GM12878 (cell line): ENCODE data around the gene C4orf36. TPM values are rescaled to one million over a fixed set of nuclear protein-coding genes. Genes with fewer than 3 reads are reported as not detected.

Experiments
- CBX3 ChIP-seq: fragments of 200-600 bp; sonication (generic); IDR thresholded peaks from 2 replicates; pipeline ENCODE4 v1.6.1; 2016; ENCODE audit warnings: low read depth, borderline replicate concordance
- FOXM1 ChIP-seq: IDR thresholded peaks from 2 replicates; pipeline ENCODE4 v1.6.1; 2012; ENCODE audit warnings: low read depth, mild to moderate bottlenecking, inconsistent platforms, low read length, moderate library complexity
- PAX5 ChIP-seq: IDR thresholded peaks from 2 replicates; pipeline ENCODE4 v1.6.1; 2011; ENCODE audit warnings: low read depth, low read length, borderline replicate concordance
- SIX5 ChIP-seq: IDR thresholded peaks from 2 replicates; pipeline ENCODE4 v1.6.1; 2011; ENCODE audit warnings: mild to moderate bottlenecking, low read depth, low read length, moderate library complexity; ENCODE audit not compliant: severe bottlenecking
- TAF1 ChIP-seq: IDR thresholded peaks from 2 replicates; pipeline ENCODE4 v1.6.1; 2011; ENCODE audit warnings: mild to moderate bottlenecking, low read depth, low read length, borderline replicate concordance
- polyA plus RNA-seq, 11 experiments: library from polyadenylated mRNA; depleted of rRNA in 4 of 11; unstranded in 6 of 11; stranded (reverse) in 5 of 11; fragments of >200 nt; fragmentation: Nextera tagmentation in 4 of 11; fragmentation: Illumina TruSeq in 1 of 11; extraction: Ambion mirVana in 4 of 11; extraction: Trizol in 1 of 11; gene quantifications; 1 replicate in 1 of 11; 2 replicates in 10 of 11; pipeline versions ENCODE4 v1.2.1 to v1.2.3, GENCODE V29; 2011 to 2016; ENCODE audit warnings: inconsistent platforms in 2 of 11, missing spikeins in 2 of 11, low read depth in 1 of 11
- total RNA-seq, 4 experiments: library from RNA; depleted of rRNA in 3 of 4; stranded (reverse); fragments of >200 nt in 3 of 4; fragmentation: Illumina TruSeq in 1 of 4; extraction: Trizol in 1 of 4; gene quantifications; 2 replicates each; pipeline versions ENCODE4 v1.2.1 to v1.2.3, GENCODE V29; 2013 to 2021
- TF ChIP-seq, protein P1 (sequence below): fragments of 450-650 bp; IDR thresholded peaks from 2 replicates; pipeline ENCODE4 v1.6.1; 2017; ENCODE audit warnings: mild to moderate bottlenecking, moderate library complexity
- TF ChIP-seq, protein P2 (sequence below): IDR thresholded peaks from 2 replicates; pipeline ENCODE4 v1.6.1; 2011; ENCODE audit warnings: low read depth, mild to moderate bottlenecking, low read length, moderate library complexity, borderline replicate concordance; ENCODE audit errors: extremely low read depth
- TF ChIP-seq, protein P3 (sequence below): fragments of 450-650 bp; IDR thresholded peaks from 2 replicates; pipeline ENCODE4 v1.6.1; 2018; ENCODE audit warnings: borderline replicate concordance, mild to moderate bottlenecking; ENCODE audit not compliant: partially characterized antibody

The C4orf36 gene
- total and polyA plus RNA-seq, 10 of the 15 experiments (the other 5 are each of a cell fraction or from before 2014, with no cell fraction given): 0.35 to 2.7 (median 1.3) TPM; not detected in 2

DNA sequence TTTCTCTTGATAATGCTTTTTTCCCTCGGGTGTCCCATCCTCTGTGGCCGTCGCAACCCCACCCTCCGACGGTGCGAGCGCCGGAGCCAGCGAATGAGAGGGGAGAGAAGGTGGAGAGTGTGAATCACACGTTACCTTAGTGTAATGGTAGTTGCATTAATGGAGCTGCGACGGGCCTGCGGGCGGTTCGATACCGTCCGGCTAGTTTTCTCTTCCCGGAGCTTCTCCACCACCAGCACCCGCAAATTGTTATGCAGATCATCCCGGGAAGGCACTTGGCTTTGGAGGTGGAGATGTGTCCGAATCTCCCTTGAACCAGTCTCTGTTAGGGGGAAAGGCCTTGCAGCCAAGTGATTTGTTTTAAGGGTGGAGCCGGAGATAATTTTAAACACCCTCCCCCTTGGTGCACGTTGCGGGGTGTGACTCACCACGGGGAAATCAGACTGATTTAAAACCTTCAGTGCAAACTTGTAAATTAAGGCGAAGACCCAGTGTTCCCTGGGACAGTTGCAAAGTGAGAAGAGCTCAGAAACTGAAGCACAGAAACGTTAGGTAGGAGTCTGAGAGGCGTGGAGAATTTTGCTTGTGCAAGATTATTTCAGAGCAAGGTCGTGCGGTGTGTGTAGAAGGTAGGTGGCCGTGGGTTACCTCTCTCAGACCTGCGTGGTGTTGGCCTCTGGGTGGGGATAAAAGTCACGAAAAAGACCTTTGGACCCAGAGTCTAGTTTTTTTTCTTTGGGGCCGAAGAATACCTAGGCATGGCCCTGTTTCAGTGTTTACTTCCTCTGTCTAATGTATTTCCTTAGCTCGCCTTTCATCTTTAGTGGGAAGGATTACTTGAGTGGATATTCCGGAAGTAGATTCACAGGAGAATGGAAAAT, 43.9 kb upstream of the C4orf36 start (continued):
- TF ChIP-seq, protein P1, sequence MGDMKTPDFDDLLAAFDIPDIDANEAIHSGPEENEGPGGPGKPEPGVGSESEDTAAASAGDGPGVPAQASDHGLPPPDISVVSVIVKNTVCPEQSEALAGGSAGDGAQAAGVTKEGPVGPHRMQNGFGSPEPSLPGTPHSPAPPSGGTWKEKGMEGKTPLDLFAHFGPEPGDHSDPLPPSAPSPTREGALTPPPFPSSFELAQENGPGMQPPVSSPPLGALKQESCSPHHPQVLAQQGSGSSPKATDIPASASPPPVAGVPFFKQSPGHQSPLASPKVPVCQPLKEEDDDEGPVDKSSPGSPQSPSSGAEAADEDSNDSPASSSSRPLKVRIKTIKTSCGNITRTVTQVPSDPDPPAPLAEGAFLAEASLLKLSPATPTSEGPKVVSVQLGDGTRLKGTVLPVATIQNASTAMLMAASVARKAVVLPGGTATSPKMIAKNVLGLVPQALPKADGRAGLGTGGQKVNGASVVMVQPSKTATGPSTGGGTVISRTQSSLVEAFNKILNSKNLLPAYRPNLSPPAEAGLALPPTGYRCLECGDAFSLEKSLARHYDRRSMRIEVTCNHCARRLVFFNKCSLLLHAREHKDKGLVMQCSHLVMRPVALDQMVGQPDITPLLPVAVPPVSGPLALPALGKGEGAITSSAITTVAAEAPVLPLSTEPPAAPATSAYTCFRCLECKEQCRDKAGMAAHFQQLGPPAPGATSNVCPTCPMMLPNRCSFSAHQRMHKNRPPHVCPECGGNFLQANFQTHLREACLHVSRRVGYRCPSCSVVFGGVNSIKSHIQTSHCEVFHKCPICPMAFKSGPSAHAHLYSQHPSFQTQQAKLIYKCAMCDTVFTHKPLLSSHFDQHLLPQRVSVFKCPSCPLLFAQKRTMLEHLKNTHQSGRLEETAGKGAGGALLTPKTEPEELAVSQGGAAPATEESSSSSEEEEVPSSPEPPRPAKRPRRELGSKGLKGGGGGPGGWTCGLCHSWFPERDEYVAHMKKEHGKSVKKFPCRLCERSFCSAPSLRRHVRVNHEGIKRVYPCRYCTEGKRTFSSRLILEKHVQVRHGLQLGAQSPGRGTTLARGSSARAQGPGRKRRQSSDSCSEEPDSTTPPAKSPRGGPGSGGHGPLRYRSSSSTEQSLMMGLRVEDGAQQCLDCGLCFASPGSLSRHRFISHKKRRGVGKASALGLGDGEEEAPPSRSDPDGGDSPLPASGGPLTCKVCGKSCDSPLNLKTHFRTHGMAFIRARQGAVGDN: peak; percentile 42; the same call in 1 of the 2 replicates
- TF ChIP-seq, protein P2, sequence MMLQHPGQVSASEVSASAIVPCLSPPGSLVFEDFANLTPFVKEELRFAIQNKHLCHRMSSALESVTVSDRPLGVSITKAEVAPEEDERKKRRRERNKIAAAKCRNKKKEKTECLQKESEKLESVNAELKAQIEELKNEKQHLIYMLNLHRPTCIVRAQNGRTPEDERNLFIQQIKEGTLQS: no peak
- TF ChIP-seq, protein P3, sequence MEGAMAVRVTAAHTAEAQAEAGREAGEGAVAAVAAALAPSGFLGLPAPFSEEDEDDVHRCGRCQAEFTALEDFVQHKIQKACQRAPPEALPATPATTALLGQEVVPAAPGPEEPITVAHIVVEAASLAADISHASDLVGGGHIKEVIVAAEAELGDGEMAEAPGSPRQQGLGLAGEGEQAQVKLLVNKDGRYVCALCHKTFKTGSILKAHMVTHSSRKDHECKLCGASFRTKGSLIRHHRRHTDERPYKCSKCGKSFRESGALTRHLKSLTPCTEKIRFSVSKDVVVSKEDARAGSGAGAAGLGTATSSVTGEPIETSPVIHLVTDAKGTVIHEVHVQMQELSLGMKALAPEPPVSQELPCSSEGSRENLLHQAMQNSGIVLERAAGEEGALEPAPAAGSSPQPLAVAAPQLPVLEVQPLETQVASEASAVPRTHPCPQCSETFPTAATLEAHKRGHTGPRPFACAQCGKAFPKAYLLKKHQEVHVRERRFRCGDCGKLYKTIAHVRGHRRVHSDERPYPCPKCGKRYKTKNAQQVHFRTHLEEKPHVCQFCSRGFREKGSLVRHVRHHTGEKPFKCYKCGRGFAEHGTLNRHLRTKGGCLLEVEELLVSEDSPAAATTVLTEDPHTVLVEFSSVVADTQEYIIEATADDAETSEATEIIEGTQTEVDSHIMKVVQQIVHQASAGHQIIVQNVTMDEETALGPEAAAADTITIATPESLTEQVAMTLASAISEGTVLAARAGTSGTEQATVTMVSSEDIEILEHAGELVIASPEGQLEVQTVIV: no peak
- TF ChIP-seq SIX5 (no peak), FOXM1 (peak; percentile 48; the same call in 1 of the 2 replicates), PAX5 (0 out of 2 replicates have a peak, but pooled peaks have one; percentile 5), CBX3 (no peak), TAF1 (peak; percentile 78)
- TF ChIP-seq, all 136 proteins: peak for 39
